SK-N-MC (cell line): ENCODE data around the gene SCTR.

Experiments used
- EZH2 ChIP-seq: fragments of 200-600 bp; sonication (generic); IDR thresholded peaks from one replicate; pipeline ENCODE4 v1.6.1; 2017; ENCODE audit warnings: antibody characterized with exemption
- POLR2AphosphoS5 ChIP-seq: IDR thresholded peaks from 2 replicates; pipeline ENCODE4 v1.6.1; 2012; ENCODE audit warnings: mild to moderate bottlenecking, low read depth, low read length, borderline replicate concordance

- TF ChIP-seq EZH2 = no peak
- TF ChIP-seq POLR2AphosphoS5 = no peak
Measured at GRCh38 chr2:119415630-119416029, 108.7 kb downstream of the SCTR start.
